HUDEP-2 (cell line): Measurements from ENCODE around the gene DNAJC16.
"Not testable (repeated sequence)": the region's sequence is repeated elsewhere in the genome, so short reads cannot be mapped to it uniquely, and the experiment has no call there.

ENCODE experiments used
- DNase-seq, 76 experiments: peaks; one replicate each; lab custom pipeline; 2025; ENCODE audit not compliant: unreplicated experiment in 76 of 76; lab: John Stamatoyannopoulos, UW

The DNAJC16 gene

DNA sequence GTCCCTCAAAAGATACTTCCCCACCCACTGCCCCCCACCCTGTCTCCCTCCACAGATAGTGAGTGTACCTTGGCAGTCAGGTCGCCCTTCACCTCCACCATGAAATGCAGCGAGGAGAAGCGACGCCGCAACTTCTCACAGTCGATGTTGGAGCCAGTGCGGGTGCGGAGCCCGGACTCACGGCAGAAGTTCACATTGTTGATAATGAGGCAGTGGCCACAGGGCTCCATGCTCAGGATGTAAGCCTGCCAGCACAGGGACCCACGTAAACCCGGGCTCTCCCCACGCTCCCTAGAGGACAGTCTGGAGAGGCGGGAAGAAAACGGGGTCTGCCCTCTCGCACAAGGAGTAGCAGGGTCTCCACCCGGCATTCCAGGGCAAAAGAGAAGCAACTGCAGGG lies 19.8 kb upstream of the DNAJC16 start:
- DNase-seq, result no peak

DNA sequence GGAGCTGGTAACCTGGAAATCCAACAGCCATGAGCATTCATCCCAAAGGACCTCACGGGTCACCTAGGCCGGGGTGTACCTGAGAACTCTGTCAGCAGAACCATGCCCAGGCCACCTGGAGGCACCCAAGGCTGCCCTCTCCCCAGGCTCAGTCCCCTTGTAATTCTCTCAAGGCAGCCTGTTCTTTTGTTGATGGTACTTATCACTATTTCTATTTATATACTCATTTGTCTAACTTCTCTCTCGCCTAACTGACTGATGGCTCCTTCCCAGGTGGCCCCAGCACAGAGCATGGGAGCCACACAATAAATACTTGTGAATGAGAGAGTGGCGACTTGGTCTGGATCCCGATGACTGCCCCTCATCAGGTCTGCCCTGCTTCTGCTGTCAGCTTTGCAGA lies 19.4 kb upstream of the DNAJC16 start:
- no peak for DNase-seq

DNA sequence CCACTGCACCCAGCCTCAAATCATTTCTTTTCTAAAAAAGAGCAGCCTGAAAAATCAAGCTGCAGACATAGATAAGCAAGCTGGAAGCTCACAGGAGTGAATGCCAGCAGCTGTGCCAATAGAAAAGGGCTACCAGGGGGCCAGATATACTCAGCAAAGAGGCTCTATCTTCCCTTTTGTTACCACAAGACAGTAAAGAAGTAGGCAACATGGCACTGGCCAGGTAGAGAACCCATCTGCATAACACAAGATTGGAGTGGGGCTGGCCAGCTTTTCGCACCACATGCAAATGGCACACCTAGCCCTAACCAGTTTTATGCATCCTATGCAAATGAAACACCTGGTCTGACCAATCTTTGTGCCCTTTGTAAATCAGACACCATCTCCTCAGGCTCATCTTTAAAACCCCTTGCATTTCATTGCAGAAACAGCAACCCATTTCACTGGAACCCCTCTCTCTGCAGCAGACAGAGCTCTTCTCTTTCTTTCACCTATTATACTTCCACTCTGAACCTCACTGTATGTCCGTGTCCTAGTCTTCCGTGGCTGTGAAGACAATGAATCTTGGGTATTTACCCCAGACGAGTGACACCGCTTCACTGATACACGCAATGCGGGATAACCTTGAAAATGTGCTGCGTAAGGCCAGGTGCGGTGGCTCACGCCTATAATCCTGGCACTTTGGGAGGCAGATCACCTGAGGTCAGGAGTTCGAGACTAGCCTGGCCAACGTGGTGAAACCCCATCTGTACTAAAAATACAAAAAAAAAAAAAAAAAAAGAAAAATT lies 17.8 kb upstream of the DNAJC16 start:
- DNase-seq, result peak in 60 of 76 experiments; percentile 2 to 71 (median 30)

GRCh38 chr1:15509586-15509985 lies 17.1 kb upstream of the DNAJC16 start:
- DNase-seq, result no peak

DNA sequence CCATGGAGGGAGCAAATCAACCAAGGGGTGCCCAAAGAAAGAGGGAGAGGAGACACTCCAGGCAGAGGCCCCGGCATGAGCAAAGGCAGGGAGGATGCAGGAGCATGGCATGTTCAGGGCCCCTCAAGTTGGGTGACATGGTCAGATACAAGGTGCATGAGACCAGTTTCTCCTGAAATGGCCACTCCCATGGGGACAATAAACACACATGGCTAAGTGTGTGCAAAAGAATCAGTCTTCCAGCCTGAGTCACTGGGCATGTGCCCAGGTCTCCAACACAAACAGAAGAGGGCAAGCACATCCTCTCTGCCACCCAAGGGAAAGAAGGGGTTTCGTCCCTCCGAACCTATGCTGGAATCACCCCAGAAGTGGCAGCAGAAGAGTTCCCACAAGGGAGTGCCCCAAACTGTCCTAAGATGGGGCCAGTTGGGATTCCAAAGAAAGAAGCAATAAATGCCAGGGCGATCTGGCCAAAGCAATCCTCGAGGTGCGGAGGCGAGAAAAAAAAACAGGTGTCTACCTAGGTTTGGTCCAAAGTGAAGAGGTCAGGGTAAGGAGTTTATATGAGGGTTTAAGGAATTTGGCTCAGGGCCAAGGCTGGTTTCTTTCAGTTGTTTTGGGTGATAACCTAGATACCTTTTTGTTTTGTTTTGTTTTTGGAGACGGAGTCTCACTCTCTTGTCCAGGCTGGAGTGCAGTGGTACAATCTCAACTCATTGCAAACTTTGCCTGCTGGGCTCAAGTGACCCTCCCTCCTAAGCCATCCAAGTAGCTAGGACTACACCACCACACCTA lies 15.8 kb upstream of the DNAJC16 start:
- no peak for DNase-seq

DNA sequence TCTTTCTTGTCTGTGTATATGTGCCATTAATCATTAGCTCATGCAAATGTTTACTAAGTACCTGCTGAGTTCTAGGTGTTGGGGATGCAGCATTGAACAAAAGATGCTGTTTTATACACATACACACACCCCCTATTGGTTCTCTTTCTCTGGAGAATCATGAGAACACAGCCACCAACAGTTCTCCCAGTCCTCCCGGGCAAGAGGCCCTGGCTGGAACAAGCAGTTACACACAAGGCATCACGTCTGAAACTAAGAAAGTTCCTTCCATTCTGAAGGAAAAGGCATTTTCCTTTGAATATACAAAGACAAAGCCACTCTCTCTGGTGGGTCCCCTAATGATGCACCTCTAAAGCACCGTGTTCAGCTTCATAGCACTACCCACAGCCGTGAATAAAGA lies 13.5 kb upstream of the DNAJC16 start:
- no peak for DNase-seq

DNA sequence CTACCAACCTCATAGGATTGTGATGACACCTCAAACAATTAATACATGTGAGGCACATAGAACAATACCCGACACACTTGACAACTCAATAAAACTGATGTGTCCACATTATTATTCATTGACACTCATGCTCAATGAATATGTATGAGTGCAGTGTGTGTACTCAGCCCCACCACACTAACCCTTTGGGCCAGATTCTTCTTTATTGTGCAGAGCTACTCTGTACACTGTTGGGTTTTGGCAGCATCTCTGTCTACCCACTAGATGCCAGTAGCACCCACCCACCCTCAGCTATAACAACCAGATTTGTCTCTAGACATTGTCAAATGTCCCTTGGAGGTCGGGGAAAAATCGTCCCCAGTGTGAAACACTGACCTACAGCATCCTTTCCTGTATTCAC lies 12.7 kb upstream of the DNAJC16 start:
- no peak for DNase-seq

DNA sequence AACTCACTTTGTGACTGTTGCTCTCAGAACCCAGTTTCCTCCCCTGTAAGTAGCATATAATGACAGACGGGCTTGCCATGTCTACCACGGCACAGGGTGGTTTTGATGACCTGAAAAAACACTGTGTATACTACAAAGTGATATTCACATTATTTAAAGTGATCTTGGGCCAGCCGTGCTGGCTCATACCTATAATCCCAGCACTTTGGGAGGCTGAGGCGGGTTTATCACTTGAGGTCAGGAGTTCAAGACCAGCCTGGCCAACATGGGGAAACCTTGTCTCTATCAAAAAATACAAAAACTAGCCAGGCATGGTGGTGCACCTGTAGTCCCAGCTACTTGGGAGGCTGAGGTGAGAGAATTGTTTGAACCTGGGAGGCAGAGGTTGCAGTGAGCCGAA lies 12.1 kb upstream of the DNAJC16 start:
- DNase-seq, result not testable (repeated sequence)

DNA sequence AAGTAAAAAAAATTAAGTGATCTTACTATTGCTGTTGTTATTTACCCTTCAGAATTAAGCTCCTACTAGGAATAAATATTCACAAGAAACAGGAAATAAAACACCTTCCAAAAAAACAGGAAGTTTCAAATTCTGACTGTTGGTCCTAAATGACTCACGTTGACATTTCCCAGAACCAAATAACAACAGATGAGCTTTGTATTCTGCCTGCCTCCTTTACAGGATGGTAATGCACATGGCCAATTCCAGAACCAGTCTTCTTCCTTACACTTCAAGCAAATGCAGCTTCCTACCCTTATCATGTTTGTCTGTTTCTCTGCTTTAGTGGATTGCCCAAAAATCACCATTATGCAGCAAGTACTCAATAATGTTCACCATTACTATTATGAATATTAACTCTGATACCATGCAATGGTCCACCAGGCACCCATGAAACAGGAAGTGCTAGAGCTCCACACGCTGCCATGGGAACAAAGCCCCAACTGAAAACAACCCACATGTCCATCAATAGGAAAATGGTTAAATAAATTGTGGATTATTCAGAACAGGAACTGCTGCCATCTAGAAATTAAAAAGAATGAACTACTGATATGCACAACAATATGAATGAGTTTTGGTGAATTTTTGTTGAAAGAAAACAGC lies 11.5 kb upstream of the DNAJC16 start:
- DNase-seq, result peak in 1 of 76 experiments; percentile 12

- DNase-seq, result no peak
Measured at GRCh38 chr1:15519625-15520024, 7.0 kb upstream of the DNAJC16 start.

DNA sequence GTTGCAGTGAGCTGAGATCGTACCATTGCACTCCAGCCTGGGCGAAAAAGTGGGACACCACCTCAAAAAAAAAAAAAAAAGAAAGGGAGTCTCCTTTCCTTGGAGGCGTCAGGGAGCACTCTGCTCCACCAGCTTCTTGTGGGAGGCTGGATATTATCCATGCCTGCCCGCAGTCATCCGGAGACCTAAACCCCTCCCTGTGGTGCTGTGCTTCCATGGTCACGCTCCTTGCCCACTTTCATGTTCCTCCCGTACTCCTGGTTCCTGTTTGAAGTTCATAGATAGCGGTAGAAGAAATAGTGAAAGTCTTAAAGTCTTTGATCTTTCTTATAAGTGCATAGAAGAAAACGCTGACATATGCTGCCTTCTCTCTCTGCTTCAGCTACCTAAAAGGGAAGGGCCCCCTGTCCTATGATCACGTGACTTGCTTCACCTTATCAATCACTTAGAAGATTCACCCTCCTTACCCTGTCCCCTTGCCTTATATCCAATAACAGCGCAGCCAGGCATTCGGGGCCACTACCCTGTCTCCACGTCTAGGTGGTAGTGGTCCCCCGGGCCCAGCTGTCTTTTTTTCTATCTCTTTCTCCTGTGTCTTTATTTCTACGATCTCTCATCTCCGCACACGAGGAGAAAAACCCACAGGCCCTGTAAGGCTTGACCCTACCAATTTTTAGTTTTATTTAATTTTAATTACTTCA lies 5.3 kb upstream of the DNAJC16 start:
- not testable (repeated sequence) for DNase-seq

GRCh38 chr1:15522551-15522950 lies 4.1 kb upstream of the DNAJC16 start:
- DNase-seq, result no peak

- peak in 1 of 76 experiments; percentile 35 for DNase-seq
Measured at GRCh38 chr1:15523104-15524020, 3.3 kb upstream of the DNAJC16 start.

DNA sequence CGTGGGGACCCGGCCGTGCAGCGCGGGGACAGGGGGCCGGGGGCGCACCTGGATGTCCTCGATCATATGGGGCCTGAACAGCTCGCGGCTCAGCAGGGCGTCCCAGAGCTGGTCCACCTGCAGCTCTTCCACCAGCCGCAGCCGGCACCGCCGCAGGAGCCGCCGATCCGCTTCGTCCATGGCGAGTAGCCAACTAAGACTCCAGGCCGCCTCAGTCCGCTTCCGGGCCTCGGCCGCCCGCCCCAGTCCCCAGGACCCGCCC lies 2.7 kb upstream of the DNAJC16 start, which contains the start of gene CASP9:
CASP9 (minus strand) TSS at position 195 of the 262 bp plus-strand sequence; CDS start at position 180, 15 bp downstream.
- no peak for DNase-seq

DNA sequence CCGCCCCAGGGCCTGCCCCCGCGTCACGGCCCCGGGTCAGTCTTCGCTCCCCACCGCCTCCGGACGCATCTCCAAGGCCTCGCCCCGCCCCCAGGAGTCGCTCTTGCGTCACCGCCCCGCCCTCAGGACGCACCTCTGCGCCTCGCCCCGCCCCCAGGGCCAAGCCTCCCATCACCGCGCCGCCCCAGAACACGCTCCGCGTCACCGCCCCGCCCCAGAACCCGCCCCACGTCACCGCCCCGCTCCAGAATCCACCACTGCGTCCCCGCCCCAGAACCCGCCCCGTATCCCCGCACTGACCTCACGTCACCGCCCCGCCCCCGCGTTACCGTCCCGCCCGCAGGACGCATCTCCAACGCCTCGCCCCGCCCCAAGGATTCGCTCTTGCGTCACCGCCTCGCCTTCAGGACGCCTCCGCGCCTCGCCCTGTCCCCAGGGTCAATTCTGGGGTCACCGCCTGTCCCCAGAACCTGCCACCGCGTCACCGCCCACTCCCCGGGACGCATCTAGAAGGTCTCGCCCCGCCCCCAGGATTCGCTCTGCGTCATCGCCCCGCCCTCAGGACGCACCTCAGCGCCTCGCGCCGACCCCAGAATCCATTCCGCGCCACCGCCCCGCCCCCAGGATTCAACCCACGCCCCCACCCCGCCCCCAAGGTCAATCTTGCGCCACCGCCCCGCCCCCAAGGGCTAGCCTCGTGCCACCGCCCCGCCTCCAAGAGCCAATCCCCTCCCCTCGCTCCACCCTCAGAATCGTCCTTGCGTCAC lies 2.2 kb upstream of the DNAJC16 start:
- DNase-seq, result peak; percentile 40 to 99 (median 99)

GRCh38 chr1:15525050-15526020 lies 1.3 kb upstream of the DNAJC16 start:
- DNase-seq, result peak in 3 of 76 experiments; percentile 2 to 94 (median 81)

- DNase-seq, result no peak
Measured at GRCh38 chr1:15526021-15526489, 593 bp upstream of the DNAJC16 start.

GRCh38 chr1:15531003-15531402 lies 4.4 kb downstream of the DNAJC16 start:
- no peak for DNase-seq
